ENCODE results near the gene MRPS14. TPM values are rescaled to one million over a fixed set of nuclear protein-coding genes. Genes with fewer than 3 reads are reported as not detected.

Gene MRPS14
- total and polyA plus RNA-seq, 9 of the 15 experiments (the other 6 are each of a cell fraction or from before 2014, with no cell fraction given): 38.1 to 231 (median 54.9) TPM

- TF ChIP-seq ZKSCAN8 (CRISPR knock-in tag; IDR thresholded peaks at IDR 0.05) (peak; percentile 74; the same call in 1 of the 2 replicates), ELF2 (CRISPR knock-in tag; IDR thresholded peaks at IDR 0.05) (no peak), ETS1 (conservative IDR thresholded peaks at IDR 0.05; ENCODE audit: control insufficient read depth, low read depth, low read length) (no peak), GMEB1 (CRISPR knock-in tag; IDR thresholded peaks at IDR 0.05) (no peak), CREM (IDR thresholded peaks at IDR 0.05; ENCODE audit: low read depth) (peak; percentile 29; the same call in 1 of the 2 replicates), ZNF551 (CRISPR knock-in tag; IDR thresholded peaks at IDR 0.05) (no peak), ELF4 (CRISPR knock-in tag; IDR thresholded peaks at IDR 0.05) (no peak), CCAR2 (IDR thresholded peaks at IDR 0.05; ENCODE audit: low read depth, low read length) (no peak), ZBTB34 (CRISPR knock-in tag; IDR thresholded peaks at IDR 0.05) (no peak), E2F4 (CRISPR knock-in tag; IDR thresholded peaks at IDR 0.05; ENCODE audit: low read depth) (no peak), C11orf30 (IDR thresholded peaks at IDR 0.05; ENCODE audit: low read depth) (no peak), ATF6 (CRISPR knock-in tag; IDR thresholded peaks at IDR 0.05) (peak; percentile 70; the same call in 1 of the 2 replicates), WHSC1 (IDR thresholded peaks at IDR 0.05; ENCODE audit: low read length) (no peak), HDGF (IDR thresholded peaks at IDR 0.05) (peak; percentile 92; the same call in 1 of the 2 replicates), CTBP1 (IDR thresholded peaks at IDR 0.05; ENCODE audit: borderline replicate concordance) (no peak)
Observed at GRCh38 chr1:174998569-174999215, 24.5 kb downstream of the MRPS14 start (continued).

Data from K562 (cell line).